PFSK-1 (cell line): ENCODE measurements around the gene NME3.

ENCODE experiments used
- POLR2AphosphoS5 ChIP-seq: IDR thresholded peaks from 2 replicates; pipeline ENCODE4 v1.6.1; 2012; ENCODE audit warnings: low read depth, mild to moderate bottlenecking, control low read depth, low read length, moderate library complexity
- SIN3A ChIP-seq: IDR thresholded peaks from 2 replicates; pipeline ENCODE4 v1.6.1; 2012; ENCODE audit warnings: mild to moderate bottlenecking, low read length, moderate library complexity, borderline replicate concordance; ENCODE audit not compliant: insufficient read depth
- TAF1 ChIP-seq: IDR thresholded peaks from 2 replicates; pipeline ENCODE4 v1.6.1; 2012; ENCODE audit warnings: low read length, control low read depth, borderline replicate concordance; ENCODE audit not compliant: insufficient read depth
- TF ChIP-seq, protein P1 (sequence below), 2 experiments: IDR thresholded peaks; 2 replicates each; pipeline versions ENCODE4 v1.6.1 to v1.8.0; 2011 to 2012; ENCODE audit warnings: low read depth in 2 of 2, low read length in 2 of 2, control low read depth in 1 of 2, inconsistent platforms in 1 of 2, mild to moderate bottlenecking in 1 of 2, moderate library complexity in 1 of 2; ENCODE audit not compliant: insufficient read depth in 1 of 2

DNA sequence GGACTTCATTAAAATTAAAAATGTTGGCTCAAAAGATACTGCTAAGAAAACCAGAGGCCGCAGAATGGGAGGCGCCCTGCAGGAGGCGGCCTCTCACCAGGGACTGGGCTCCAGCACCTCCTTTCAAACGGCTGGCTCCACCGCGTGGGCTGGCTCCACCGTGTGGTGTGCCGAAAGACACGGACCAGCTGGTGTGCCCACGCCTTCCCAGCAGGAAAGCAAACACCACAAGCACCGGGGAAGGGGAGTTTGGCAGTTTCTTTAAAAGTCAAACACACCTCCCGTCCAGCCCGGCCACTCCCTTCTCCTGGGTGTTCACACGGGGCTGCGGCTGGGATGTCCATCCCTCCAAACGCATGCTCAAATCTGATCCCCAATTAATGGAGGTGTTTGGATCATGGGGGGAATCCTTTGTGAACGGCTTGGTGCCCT, 41.4 kb upstream of the NME3 start:
- TF ChIP-seq POLR2AphosphoS5 (no peak), SIN3A (no peak), TAF1 (no peak)
- TF ChIP-seq, protein P1, sequence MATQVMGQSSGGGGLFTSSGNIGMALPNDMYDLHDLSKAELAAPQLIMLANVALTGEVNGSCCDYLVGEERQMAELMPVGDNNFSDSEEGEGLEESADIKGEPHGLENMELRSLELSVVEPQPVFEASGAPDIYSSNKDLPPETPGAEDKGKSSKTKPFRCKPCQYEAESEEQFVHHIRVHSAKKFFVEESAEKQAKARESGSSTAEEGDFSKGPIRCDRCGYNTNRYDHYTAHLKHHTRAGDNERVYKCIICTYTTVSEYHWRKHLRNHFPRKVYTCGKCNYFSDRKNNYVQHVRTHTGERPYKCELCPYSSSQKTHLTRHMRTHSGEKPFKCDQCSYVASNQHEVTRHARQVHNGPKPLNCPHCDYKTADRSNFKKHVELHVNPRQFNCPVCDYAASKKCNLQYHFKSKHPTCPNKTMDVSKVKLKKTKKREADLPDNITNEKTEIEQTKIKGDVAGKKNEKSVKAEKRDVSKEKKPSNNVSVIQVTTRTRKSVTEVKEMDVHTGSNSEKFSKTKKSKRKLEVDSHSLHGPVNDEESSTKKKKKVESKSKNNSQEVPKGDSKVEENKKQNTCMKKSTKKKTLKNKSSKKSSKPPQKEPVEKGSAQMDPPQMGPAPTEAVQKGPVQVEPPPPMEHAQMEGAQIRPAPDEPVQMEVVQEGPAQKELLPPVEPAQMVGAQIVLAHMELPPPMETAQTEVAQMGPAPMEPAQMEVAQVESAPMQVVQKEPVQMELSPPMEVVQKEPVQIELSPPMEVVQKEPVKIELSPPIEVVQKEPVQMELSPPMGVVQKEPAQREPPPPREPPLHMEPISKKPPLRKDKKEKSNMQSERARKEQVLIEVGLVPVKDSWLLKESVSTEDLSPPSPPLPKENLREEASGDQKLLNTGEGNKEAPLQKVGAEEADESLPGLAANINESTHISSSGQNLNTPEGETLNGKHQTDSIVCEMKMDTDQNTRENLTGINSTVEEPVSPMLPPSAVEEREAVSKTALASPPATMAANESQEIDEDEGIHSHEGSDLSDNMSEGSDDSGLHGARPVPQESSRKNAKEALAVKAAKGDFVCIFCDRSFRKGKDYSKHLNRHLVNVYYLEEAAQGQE (IDR thresholded peaks at IDR 0.05; ENCODE audit: insufficient read depth in 1 of 2, low read depth in 2 of 2, low read length in 2 of 2): no peak
